Ovary (tissue), 9 donors: ENCODE data around the gene GALNT10. TPM values are rescaled to one million over a fixed set of nuclear protein-coding genes. Genes with fewer than 3 reads are reported as not detected.

Experiments
- DNase-seq, 5 donors: peaks; one replicate each; pipeline ENCODE4 v3.0.0-alpha.2; 2019 to 2020
- H3K27ac ChIP-seq, 2 donors: fragments of 200-600 bp; one replicate each; pipeline versions ENCODE4 v1.5.1 to v1.8.0; 2019 to 2022
- H3K27me3 ChIP-seq: fragments of 200-600 bp; one replicate; pipeline ENCODE4 v1.8.0; 2022
- H3K36me3 ChIP-seq: fragments of 200-600 bp; sonication (generic); one replicate; pipeline ENCODE4 v1.5.1; 2019
- H3K4me1 ChIP-seq: one replicate; pipeline ENCODE4 v1.8.1; 2013; ENCODE audit warnings: mild to moderate bottlenecking, moderate library complexity; ENCODE audit not compliant: insufficient read depth
- H3K4me3 ChIP-seq: fragments of 200-600 bp; sonication (generic); one replicate; pipeline ENCODE4 v1.5.1; 2017
- H3K9me3 ChIP-seq, 2 donors: fragments of 200-600 bp in 1 of 2; sonication (generic) in 1 of 2; one replicate each; pipeline versions ENCODE4 v1.5.1 to v1.8.1; 2013 to 2019; ENCODE audit warnings: mild to moderate bottlenecking in 1 of 2, moderate library complexity in 1 of 2
- EP300 ChIP-seq: sonication (generic); formaldehyde crosslinking; IDR thresholded peaks from one replicate; pipeline ENCODE4 v1.6.1; 2017; ENCODE audit warnings: antibody characterized with exemption
- POLR2A ChIP-seq: fragments of 450-650 bp; IDR thresholded peaks from one replicate; pipeline ENCODE4 v1.6.1; 2017; ENCODE audit warnings: antibody characterized with exemption, mild to moderate bottlenecking, moderate library complexity
- WGBS, 3 donors: extraction: QIAGEN DNeasy Blood & Tissue Kit in 1 of 3; methylation state at CpG; one replicate each; pipeline versions ENCODE4 v1.1.5 to v1.1.7; 2013 to 2017; 5-methylcytosine and 5-hydroxymethylcytosine counted together
- intact Hi-C, 4 donors: fragments of 100-400 bp; cut with DNase I; formaldehyde crosslinking; loops; one replicate each; pipeline versions ENCODE4 v1.11.0 to v1.15.1; 2022 to 2023
- polyA plus RNA-seq, 2 donors: library from polyadenylated mRNA; stranded (reverse); fragments of 200-250 nt in 1 of 2; fragments of 350-450 nt in 1 of 2; fragmentation: Illumina TruSeq in 1 of 2; extraction: RNeasy Lipid Tissue Mini Kit (QIAGEN cat#74804) in 1 of 2; gene quantifications; one replicate each; pipeline ENCODE4 v1.2.3, GENCODE V29; 2013 to 2014
- total RNA-seq, 7 donors: library from RNA; depleted of rRNA in 2 of 7; stranded (reverse); fragments of >200 nt in 2 of 7; fragmentation: NEBNext Ultra II Directional in 3 of 7; extraction: Animal tissue kit (Norgen Biotek cat#: 25700) in 3 of 7; gene quantifications; one replicate each; pipeline versions ENCODE4 v1.1.0 to v1.2.4, GENCODE V29; 2016 to 2023
- TF ChIP-seq, protein P1 (sequence below), 3 donors: fragments of 450-650 bp in 2 of 3; fragments of 200-600 bp in 1 of 3; IDR thresholded peaks; one replicate each; pipeline versions ENCODE4 v1.5.1 to v1.8.0; 2016 to 2022; ENCODE audit warnings: antibody characterized with exemption in 3 of 3, mild to moderate bottlenecking in 1 of 3
- donor health status: DM: no; HTN: no; CAD: no; lungs with moderate emphysema.
- donor health status: DM: no; HTN: no; CAD: no.
- donor health status: Bipolar disorder and iron deficiency.
- donor health status: DM: yes; HTN: yes; CAD: no.
- donor health status: DM: no; HTN: no; CAD: no.
- donor health status: DM: yes; HTN: yes; CAD: no.

The GALNT10 gene
- total and polyA plus RNA-seq, 9 donors: 34.5 to 206 (median 88.7) TPM

DNA sequence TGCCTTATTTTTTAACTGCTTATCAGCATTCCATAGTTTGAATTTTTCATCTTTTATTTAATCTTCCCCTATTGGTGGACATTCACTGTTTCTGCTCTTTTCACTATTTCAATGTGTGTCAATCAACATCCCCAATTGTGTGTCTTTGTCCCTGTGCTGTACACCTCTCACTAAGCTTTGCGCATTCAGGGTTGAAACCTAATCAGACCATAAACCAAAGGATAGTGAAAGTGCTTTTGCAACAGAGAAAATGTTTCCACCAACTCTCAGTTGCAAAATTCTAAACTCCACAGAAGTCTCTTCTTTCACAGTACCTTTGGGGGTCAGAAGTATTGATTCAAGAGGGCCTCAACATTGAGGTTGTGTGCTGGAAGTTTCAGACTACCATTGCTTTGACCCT, 128.2 kb downstream of the GALNT10 start:
- 95 to 98% (median 96%) methylated on average over 1 of the region's 1 CpG for WGBS, 3 donors

DNA sequence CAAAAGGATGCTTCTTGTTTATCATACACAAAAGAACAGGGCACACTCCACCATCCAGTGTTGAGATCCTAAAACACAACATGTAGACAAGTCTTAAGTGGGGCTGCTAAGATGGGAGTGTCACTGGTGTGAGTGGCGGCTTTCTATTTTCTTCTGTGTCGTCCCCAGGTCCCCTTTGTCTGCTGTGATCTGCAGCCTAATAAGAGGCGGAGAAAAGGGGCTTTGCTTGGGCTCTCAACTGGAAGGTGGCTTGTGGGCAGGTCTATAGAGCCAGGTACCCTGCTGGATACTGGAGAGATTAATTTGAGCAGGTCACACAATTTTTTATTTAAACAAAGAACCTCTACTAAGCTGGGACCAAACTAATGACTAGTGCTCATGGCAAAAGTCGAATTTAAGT, 129.2 kb downstream of the GALNT10 start:
- H3K27ac ChIP-seq: peak overlapping the region in 1 of 2 donors; percentile 37
- DNase-seq: no peak
- TF ChIP-seq EP300 (no peak), POLR2A (no peak)
- TF ChIP-seq, protein P1, sequence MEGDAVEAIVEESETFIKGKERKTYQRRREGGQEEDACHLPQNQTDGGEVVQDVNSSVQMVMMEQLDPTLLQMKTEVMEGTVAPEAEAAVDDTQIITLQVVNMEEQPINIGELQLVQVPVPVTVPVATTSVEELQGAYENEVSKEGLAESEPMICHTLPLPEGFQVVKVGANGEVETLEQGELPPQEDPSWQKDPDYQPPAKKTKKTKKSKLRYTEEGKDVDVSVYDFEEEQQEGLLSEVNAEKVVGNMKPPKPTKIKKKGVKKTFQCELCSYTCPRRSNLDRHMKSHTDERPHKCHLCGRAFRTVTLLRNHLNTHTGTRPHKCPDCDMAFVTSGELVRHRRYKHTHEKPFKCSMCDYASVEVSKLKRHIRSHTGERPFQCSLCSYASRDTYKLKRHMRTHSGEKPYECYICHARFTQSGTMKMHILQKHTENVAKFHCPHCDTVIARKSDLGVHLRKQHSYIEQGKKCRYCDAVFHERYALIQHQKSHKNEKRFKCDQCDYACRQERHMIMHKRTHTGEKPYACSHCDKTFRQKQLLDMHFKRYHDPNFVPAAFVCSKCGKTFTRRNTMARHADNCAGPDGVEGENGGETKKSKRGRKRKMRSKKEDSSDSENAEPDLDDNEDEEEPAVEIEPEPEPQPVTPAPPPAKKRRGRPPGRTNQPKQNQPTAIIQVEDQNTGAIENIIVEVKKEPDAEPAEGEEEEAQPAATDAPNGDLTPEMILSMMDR (IDR thresholded peaks at IDR 0.05): no peak
- peaks cover 26% of the 10 kb centered on the region for H3K4me1 ChIP-seq
- WGBS, 3 donors: 56 to 72% (median 64%) methylated on average over 4 of the region's 4 CpGs
- no peak overlapping the region for H3K4me3 ChIP-seq
- H3K27me3 ChIP-seq: no peaks in the 10 kb centered on the region
- intact Hi-C loops: no loop called here
- H3K36me3 ChIP-seq: no peaks in the 10 kb centered on the region
- H3K9me3 ChIP-seq: no peaks in the 10 kb centered on the region

More for the DNA sequence above, 128.2 kb downstream of the GALNT10 start:
- H3K27me3 ChIP-seq: no peaks in the 10 kb centered on the region
- no peaks in the 10 kb centered on the region for H3K36me3 ChIP-seq
- intact Hi-C loops: no loop called here
- no peak for DNase-seq
- TF ChIP-seq EP300 (no peak), POLR2A (no peak)
- TF ChIP-seq, protein P1 (IDR thresholded peaks at IDR 0.05): no peak
- H3K27ac ChIP-seq: no peak overlapping the region
- peaks cover 26% of the 10 kb centered on the region for H3K4me1 ChIP-seq
- no peaks in the 10 kb centered on the region for H3K9me3 ChIP-seq
- no peak overlapping the region for H3K4me3 ChIP-seq

DNA sequence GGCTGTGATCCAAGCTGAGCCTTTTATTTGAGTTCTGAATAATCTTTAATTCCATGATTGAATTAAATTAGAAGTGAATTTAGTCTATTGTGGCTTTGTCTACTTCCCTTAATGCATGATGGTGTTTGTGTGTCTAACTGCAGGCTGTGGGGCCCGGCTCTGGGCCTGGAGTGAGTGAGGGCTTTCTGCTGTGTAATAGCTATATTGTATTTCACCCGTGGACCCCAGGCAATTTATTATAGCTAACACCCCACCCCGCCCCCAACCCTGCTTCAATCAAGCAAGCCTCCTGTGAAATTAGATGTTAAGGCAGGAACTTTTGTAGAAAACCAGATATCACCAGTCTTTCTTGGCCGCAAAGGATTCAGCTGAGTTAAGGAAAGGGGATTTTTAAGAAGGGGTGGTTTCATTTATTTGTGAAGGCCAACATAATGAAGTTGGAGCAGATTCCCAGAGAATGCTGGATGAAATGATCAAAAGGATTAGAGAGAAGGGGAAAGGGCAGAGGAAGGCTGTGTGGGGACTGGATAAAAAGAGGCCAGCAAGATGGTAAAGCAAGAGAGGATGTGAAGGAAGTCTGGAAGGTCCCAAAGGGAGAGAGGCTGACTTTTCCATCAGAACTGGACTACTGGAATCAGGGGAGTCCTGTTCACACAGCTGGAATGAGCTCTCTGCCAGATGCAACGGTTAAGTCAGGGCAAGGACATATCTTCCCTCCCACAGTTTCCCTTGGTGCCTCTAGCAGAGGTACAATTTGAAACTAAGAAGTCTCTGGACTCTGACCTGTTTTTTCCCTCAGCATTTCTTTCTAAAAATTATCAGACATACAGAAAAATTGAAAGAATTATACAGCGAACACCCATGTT, 129.9 kb downstream of the GALNT10 start:
- H3K9me3 ChIP-seq: no peaks in the 10 kb centered on the region
- DNase-seq: peak in 4 of 5 donors; percentile 37 to 58 (median 40)
- intact Hi-C loops: no loop called here
- H3K4me3 ChIP-seq: no peak overlapping the region
- peak overlapping the region in 1 of 2 donors; percentile 37 for H3K27ac ChIP-seq
- no peaks in the 10 kb centered on the region for H3K27me3 ChIP-seq
- 17 to 26% (median 25%) methylated on average over 6 of the region's 6 CpGs for WGBS, 3 donors
- no peak for TF ChIP-seq POLR2A
- TF ChIP-seq, protein P1 (IDR thresholded peaks at IDR 0.05): no peak
- TF ChIP-seq EP300: no peak
- H3K36me3 ChIP-seq: no peaks in the 10 kb centered on the region
- peaks cover 25% of the 10 kb centered on the region for H3K4me1 ChIP-seq

DNA sequence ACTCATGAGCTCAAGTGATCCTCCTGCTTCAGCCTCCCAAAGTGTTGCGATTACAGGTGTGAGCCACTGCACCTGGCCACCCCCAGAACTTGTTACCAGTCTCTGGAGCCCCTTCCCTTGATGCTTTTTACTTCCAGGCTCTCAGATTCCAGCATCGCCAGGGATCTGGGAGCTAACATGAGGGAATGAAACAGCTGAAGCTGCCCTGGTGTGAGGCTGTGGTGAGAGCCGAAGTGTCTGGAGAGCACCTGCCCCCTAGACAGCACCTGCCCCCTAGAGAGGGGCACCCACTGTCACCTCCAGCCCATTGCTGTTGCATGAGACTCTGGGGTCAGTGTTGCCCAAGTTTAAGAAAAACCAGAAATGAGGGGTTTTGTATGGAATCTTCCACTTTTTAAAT, 131.0 kb downstream of the GALNT10 start:
- H3K27me3 ChIP-seq: no peaks in the 10 kb centered on the region

More for the DNA sequence above, 131.0 kb downstream of the GALNT10 start:
- Histone ChIP-seq H3K36me3 (no peaks in the 10 kb centered on the region), H3K27ac (no peak overlapping the region), H3K9me3 (no peaks in the 10 kb centered on the region), H3K4me1 (peaks cover 22% of the 10 kb centered on the region), H3K4me3 (no peak overlapping the region)
- no peak for TF ChIP-seq EP300
- no peak for TF ChIP-seq POLR2A
- TF ChIP-seq, protein P1 (IDR thresholded peaks at IDR 0.05): no peak
- whole genome bisulfite sequencing, 3 donors: 64 to 88% (median 67%) methylated on average over 3 of the region's 3 CpGs
- no peak for DNase-seq
- intact Hi-C loops: no loop called here
